GM18502 (cell line): ENCODE results near the gene MBOAT7.
A peak's percentile ranks its signal among the peaks of the same experiment; 100 is the strongest.
"Not testable (repeated sequence)": the region's sequence is repeated elsewhere in the genome, so short reads cannot be mapped to it uniquely, and the experiment has no call there.

Source experiments
- ATAC-seq: cut with Tn5 transposase; IDR thresholded peaks from one replicate; pipeline ENCODE4 v1.9.1; 2021; ENCODE audit warnings: mild to moderate bottlenecking; ENCODE audit not compliant: unreplicated experiment, poor library complexity

MBOAT7 gene

GRCh38 chr19:54190503-54191010, 1.2 kb upstream of the MBOAT7 start:
- ATAC-seq: peak; percentile 47

- peak; percentile 55 for ATAC-seq
Measured at GRCh38 chr19:54189735-54190502, 539 bp upstream of the MBOAT7 start.

- ATAC-seq: no peak
Measured at GRCh38 chr19:54188215-54188871, 1.0 kb downstream of the MBOAT7 start.

- no peak for ATAC-seq
Measured at GRCh38 chr19:54186934-54187381, 2.4 kb downstream of the MBOAT7 start.

GRCh38 chr19:54186351-54186750, 3.0 kb downstream of the MBOAT7 start:
- no peak for ATAC-seq

- ATAC-seq: no peak
Measured at GRCh38 chr19:54183431-54183830, 5.9 kb downstream of the MBOAT7 start.

- not testable (repeated sequence) for ATAC-seq
Measured at GRCh38 chr19:54181894-54182293, 7.5 kb downstream of the MBOAT7 start.

GRCh38 chr19:54180691-54181091, 8.7 kb downstream of the MBOAT7 start:
- ATAC-seq: no peak

GRCh38 chr19:54179921-54180461, 9.4 kb downstream of the MBOAT7 start:
- ATAC-seq: no peak

GRCh38 chr19:54179262-54179852, 10.0 kb downstream of the MBOAT7 start:
- ATAC-seq: no peak

- ATAC-seq: no peak
Measured at GRCh38 chr19:54178581-54179261, 10.7 kb downstream of the MBOAT7 start.

- ATAC-seq: no peak
Measured at GRCh38 chr19:54173951-54174834, 15.2 kb downstream of the MBOAT7 start.

- ATAC-seq: no peak
Measured at GRCh38 chr19:54173359-54173699, 16.1 kb downstream of the MBOAT7 start.

- ATAC-seq: no peak
Measured at GRCh38 chr19:54172471-54173358, 16.7 kb downstream of the MBOAT7 start, which contains the start of gene TMC4. Gene TMC4, minus strand, starts transcription at chr19:54173160. Its CDS starts 43 bp downstream, at chr19:54173117.

- not testable (repeated sequence) for ATAC-seq
Measured at GRCh38 chr19:54171736-54172431, 17.5 kb downstream of the MBOAT7 start.

GRCh38 chr19:54169149-54169740, 20.1 kb downstream of the MBOAT7 start:
- ATAC-seq: no peak

GRCh38 chr19:54168174-54168917, 21.0 kb downstream of the MBOAT7 start:
- no peak for ATAC-seq
